Germinal center (tissue), 1 donor: Measurements from ENCODE around the gene CHCHD1.
"Not testable (repeated sequence)": the region's sequence is repeated elsewhere in the genome, so short reads cannot be mapped to it uniquely, and the experiment has no call there.

ENCODE experiments used
- DNase-seq: peaks from one replicate; pipeline ENCODE4 v3.0.0; 2012; ENCODE audit warnings: mixed read lengths, low spot score

CHCHD1 gene

GRCh38 chr10:73813333-73813732 is 31.5 kb downstream of the CHCHD1 start:
- DNase-seq = no peak

- no peak for DNase-seq
Measured at GRCh38 chr10:73814276-73814895, 32.5 kb downstream of the CHCHD1 start.

GRCh38 chr10:73814896-73815718 is 33.3 kb downstream of the CHCHD1 start:
- DNase-seq = peak; percentile 28

- no peak for DNase-seq
Measured at GRCh38 chr10:73815719-73816030, 33.8 kb downstream of the CHCHD1 start.

- DNase-seq = no peak
Measured at GRCh38 chr10:73816917-73817729, 35.3 kb downstream of the CHCHD1 start.

- DNase-seq = no peak
Measured at GRCh38 chr10:73817826-73818225, 36.0 kb downstream of the CHCHD1 start.

- DNase-seq = no peak
Measured at GRCh38 chr10:73818402-73818801, 36.6 kb downstream of the CHCHD1 start.

GRCh38 chr10:73819081-73819480 is 37.2 kb downstream of the CHCHD1 start:
- no peak for DNase-seq

- no peak for DNase-seq
Measured at GRCh38 chr10:73819513-73820093, 37.8 kb downstream of the CHCHD1 start.

- no peak for DNase-seq
Measured at GRCh38 chr10:73823391-73823790, 41.5 kb downstream of the CHCHD1 start.

- DNase-seq = no peak
Measured at GRCh38 chr10:73824146-73824725, 42.4 kb downstream of the CHCHD1 start.

- no peak for DNase-seq
Measured at GRCh38 chr10:73827346-73828089, 45.7 kb downstream of the CHCHD1 start.

- no peak for DNase-seq
Measured at GRCh38 chr10:73828161-73828560, 46.3 kb downstream of the CHCHD1 start.

GRCh38 chr10:73829090-73829489 is 47.2 kb downstream of the CHCHD1 start:
- DNase-seq = not testable (repeated sequence)
